Measurements from ENCODE around the gene GLIS1.

The GLIS1 gene

GRCh38 chr1:53644496-53644895, 94.5 kb downstream of the GLIS1 start:
- H3K9me3 ChIP-seq (ENCODE audit: low read depth, low read length): no peaks in the 10 kb centered on the region
- H3K27ac ChIP-seq: no peak overlapping the region
- H3K36me3 ChIP-seq (ENCODE audit: insufficient read depth, low read length): no peaks in the 10 kb centered on the region
- TF ChIP-seq POLR2AphosphoS5 (IDR thresholded peaks at IDR 0.05; ENCODE audit: borderline replicate concordance, low read depth, low read length): no peak
- no peak for TF ChIP-seq FOXP2 (optimal IDR thresholded peaks at IDR 0.05; ENCODE audit: control extremely low read depth, extremely low read length, insufficient read depth)
- TF ChIP-seq EZH2 (IDR thresholded peaks at IDR 0.05): no peak
- H3K9ac ChIP-seq (ENCODE audit: insufficient read length): no peak overlapping the region
- no peak overlapping the region for H3K4me3 ChIP-seq
- no peak for DNase-seq (ENCODE audit: low read depth, low spot score)

- no peak overlapping the region for H3K4me3 ChIP-seq
- no peak overlapping the region for H3K27ac ChIP-seq
- H3K9me3 ChIP-seq (ENCODE audit: low read depth, low read length): no peaks in the 10 kb centered on the region
- TF ChIP-seq POLR2AphosphoS5 (IDR thresholded peaks at IDR 0.05; ENCODE audit: borderline replicate concordance, low read depth, low read length) (no peak), EZH2 (IDR thresholded peaks at IDR 0.05) (no peak), FOXP2 (optimal IDR thresholded peaks at IDR 0.05; ENCODE audit: control extremely low read depth, extremely low read length, insufficient read depth) (no peak)
- H3K9ac ChIP-seq (ENCODE audit: insufficient read length): no peak overlapping the region
- no peaks in the 10 kb centered on the region for H3K36me3 ChIP-seq (ENCODE audit: insufficient read depth, low read length)
- no peak for DNase-seq (ENCODE audit: low read depth, low spot score)
Measured at GRCh38 chr1:53643881-53644390, 95.0 kb downstream of the GLIS1 start.

DNA sequence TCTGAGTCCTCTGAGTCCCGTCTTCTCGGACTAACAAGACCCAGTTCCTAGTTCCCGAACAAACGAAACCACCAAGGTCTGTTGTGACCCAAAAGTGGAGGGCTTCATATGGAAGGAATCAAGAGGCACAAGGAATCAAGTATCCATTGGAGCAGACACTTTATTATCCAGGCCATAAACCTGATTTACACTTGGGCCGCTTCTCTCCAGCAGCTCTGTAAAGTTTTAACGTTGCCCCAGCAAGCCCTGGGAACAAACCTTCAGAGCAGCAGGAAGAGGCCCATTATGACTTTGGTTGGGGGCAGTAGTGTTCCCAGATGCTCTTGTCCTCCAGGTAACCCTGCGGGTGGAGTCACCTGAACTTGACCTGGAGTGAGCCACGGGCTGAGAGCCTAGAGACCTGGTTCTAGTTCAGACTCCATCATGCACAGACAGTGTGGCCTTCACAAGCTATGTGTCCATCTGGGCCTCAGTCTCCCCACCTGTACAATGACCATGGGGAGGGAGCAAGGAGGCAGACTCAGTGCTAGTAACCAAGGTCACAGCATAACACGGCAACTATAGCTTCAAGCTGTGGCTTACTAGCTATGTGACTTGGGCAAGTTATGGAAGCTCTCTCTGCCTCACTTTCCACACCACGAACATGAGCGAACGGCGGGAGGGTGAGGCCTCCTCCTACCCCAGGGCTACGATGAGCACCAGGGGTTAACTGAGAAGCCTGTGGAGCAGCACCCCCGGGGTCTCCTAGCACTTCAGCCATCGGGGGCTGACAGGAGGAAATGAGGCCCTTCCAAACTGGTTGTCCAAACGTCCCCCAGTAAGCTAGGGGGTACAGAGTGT, 95.7 kb downstream of the GLIS1 start:
- no peak overlapping the region for H3K27ac ChIP-seq
- H3K36me3 ChIP-seq (ENCODE audit: insufficient read depth, low read length): no peaks in the 10 kb centered on the region
- no peak overlapping the region for H3K4me3 ChIP-seq
- DNase-seq (ENCODE audit: low read depth, low spot score): no peak
- H3K9ac ChIP-seq (ENCODE audit: insufficient read length): no peak overlapping the region
- H3K9me3 ChIP-seq (ENCODE audit: low read depth, low read length): no peaks in the 10 kb centered on the region
- no peak for TF ChIP-seq EZH2 (IDR thresholded peaks at IDR 0.05)
- TF ChIP-seq FOXP2 (optimal IDR thresholded peaks at IDR 0.05; ENCODE audit: control extremely low read depth, extremely low read length, insufficient read depth): no peak
- TF ChIP-seq POLR2AphosphoS5 (IDR thresholded peaks at IDR 0.05; ENCODE audit: borderline replicate concordance, low read depth, low read length): no peak

DNA sequence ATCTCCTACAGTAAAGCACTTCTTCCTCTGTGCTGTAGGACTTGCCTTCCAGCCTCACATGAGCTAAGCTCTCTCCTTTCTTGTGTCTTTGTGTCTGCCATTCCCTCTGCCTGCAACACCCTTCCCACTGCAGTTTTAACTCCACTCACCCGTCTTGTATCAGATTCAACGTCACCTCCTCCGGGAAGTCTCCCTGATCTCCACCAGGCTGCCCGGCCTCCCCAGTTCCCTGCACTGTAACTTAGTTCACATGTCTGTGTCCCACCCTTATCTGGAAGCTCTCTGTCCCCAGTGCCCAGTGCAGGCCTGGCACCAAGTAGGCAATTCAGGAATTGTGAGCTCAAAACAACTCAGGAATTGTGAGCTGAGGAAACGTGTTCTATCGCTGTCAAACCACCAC, 96.4 kb downstream of the GLIS1 start:
- Histone ChIP-seq H3K27ac (no peak overlapping the region), H3K9me3 (ENCODE audit: low read depth, low read length) (no peaks in the 10 kb centered on the region), H3K9ac (ENCODE audit: insufficient read length) (no peak overlapping the region), H3K4me3 (no peak overlapping the region), H3K36me3 (ENCODE audit: insufficient read depth, low read length) (no peaks in the 10 kb centered on the region)
- DNase-seq (ENCODE audit: low read depth, low spot score): no peak
- TF ChIP-seq FOXP2 (optimal IDR thresholded peaks at IDR 0.05; ENCODE audit: control extremely low read depth, extremely low read length, insufficient read depth): no peak
- TF ChIP-seq EZH2 (IDR thresholded peaks at IDR 0.05): no peak
- no peak for TF ChIP-seq POLR2AphosphoS5 (IDR thresholded peaks at IDR 0.05; ENCODE audit: borderline replicate concordance, low read depth, low read length)

DNA sequence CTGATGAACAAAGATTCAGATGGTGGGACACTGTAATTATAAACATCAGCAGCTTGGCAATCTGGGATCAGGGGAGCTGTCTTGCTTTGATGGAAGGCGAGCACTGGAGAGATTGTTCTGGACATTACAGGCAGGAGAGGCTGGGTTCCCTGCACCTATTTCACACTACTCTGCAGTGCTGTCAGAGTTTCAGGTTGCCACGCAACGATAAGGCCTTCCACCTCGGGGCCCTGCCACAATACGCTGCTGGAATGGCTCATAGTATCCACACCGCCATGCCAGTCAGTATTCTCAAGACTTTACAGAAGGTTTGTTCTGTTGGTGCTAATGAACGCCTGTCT, 96.8 kb downstream of the GLIS1 start:
- no peaks in the 10 kb centered on the region for H3K9me3 ChIP-seq (ENCODE audit: low read depth, low read length)
- H3K27ac ChIP-seq: no peak overlapping the region
- H3K36me3 ChIP-seq (ENCODE audit: insufficient read depth, low read length): no peaks in the 10 kb centered on the region
- TF ChIP-seq FOXP2 (optimal IDR thresholded peaks at IDR 0.05; ENCODE audit: control extremely low read depth, extremely low read length, insufficient read depth) (no peak), POLR2AphosphoS5 (IDR thresholded peaks at IDR 0.05; ENCODE audit: borderline replicate concordance, low read depth, low read length) (no peak), EZH2 (IDR thresholded peaks at IDR 0.05) (no peak)
- H3K9ac ChIP-seq (ENCODE audit: insufficient read length): no peak overlapping the region
- no peak overlapping the region for H3K4me3 ChIP-seq
- no peak for DNase-seq (ENCODE audit: low read depth, low spot score)

- H3K9ac ChIP-seq (ENCODE audit: insufficient read length): no peak overlapping the region
- no peaks in the 10 kb centered on the region for H3K9me3 ChIP-seq (ENCODE audit: low read depth, low read length)
- no peak for TF ChIP-seq POLR2AphosphoS5 (IDR thresholded peaks at IDR 0.05; ENCODE audit: borderline replicate concordance, low read depth, low read length)
- TF ChIP-seq EZH2 (IDR thresholded peaks at IDR 0.05): no peak
- TF ChIP-seq FOXP2 (optimal IDR thresholded peaks at IDR 0.05; ENCODE audit: control extremely low read depth, extremely low read length, insufficient read depth): no peak
- no peaks in the 10 kb centered on the region for H3K36me3 ChIP-seq (ENCODE audit: insufficient read depth, low read length)
- H3K4me3 ChIP-seq: no peak overlapping the region
- no peak overlapping the region for H3K27ac ChIP-seq
- DNase-seq (ENCODE audit: low read depth, low spot score): no peak
Measured at GRCh38 chr1:53641481-53642214, 97.3 kb downstream of the GLIS1 start.

- no peak overlapping the region for H3K9ac ChIP-seq (ENCODE audit: insufficient read length)
- H3K4me3 ChIP-seq: no peak overlapping the region
- H3K9me3 ChIP-seq (ENCODE audit: low read depth, low read length): no peaks in the 10 kb centered on the region
- TF ChIP-seq FOXP2 (optimal IDR thresholded peaks at IDR 0.05; ENCODE audit: control extremely low read depth, extremely low read length, insufficient read depth) (no peak), EZH2 (IDR thresholded peaks at IDR 0.05) (no peak), POLR2AphosphoS5 (IDR thresholded peaks at IDR 0.05; ENCODE audit: borderline replicate concordance, low read depth, low read length) (no peak)
- no peak overlapping the region for H3K27ac ChIP-seq
- DNase-seq (ENCODE audit: low read depth, low spot score): no peak
- H3K36me3 ChIP-seq (ENCODE audit: insufficient read depth, low read length): no peaks in the 10 kb centered on the region
Measured at GRCh38 chr1:53640701-53641075, 98.3 kb downstream of the GLIS1 start.

- H3K36me3 ChIP-seq (ENCODE audit: insufficient read depth, low read length): no peaks in the 10 kb centered on the region
- TF ChIP-seq EZH2 (IDR thresholded peaks at IDR 0.05) (no peak), FOXP2 (optimal IDR thresholded peaks at IDR 0.05; ENCODE audit: control extremely low read depth, extremely low read length, insufficient read depth) (no peak), POLR2AphosphoS5 (IDR thresholded peaks at IDR 0.05; ENCODE audit: borderline replicate concordance, low read depth, low read length) (no peak)
- no peak overlapping the region for H3K27ac ChIP-seq
- no peak for DNase-seq (ENCODE audit: low read depth, low spot score)
- H3K4me3 ChIP-seq: no peak overlapping the region
- no peaks in the 10 kb centered on the region for H3K9me3 ChIP-seq (ENCODE audit: low read depth, low read length)
- H3K9ac ChIP-seq (ENCODE audit: insufficient read length): no peak overlapping the region
Measured at GRCh38 chr1:53639996-53640700, 98.8 kb downstream of the GLIS1 start.

All from SK-N-MC (cell line).